Glomerular visceral epithelial cell (primary cell): ENCODE data around the gene ACYP1.

Source experiments
- DNase-seq: peaks from one replicate; pipeline ENCODE4 v3.0.0-alpha.2; 2016; ENCODE audit errors: extremely low spot score

ACYP1 gene

GRCh38 chr14:75040959-75041358, 22.9 kb downstream of the ACYP1 start:
- DNase-seq = no peak

DNA sequence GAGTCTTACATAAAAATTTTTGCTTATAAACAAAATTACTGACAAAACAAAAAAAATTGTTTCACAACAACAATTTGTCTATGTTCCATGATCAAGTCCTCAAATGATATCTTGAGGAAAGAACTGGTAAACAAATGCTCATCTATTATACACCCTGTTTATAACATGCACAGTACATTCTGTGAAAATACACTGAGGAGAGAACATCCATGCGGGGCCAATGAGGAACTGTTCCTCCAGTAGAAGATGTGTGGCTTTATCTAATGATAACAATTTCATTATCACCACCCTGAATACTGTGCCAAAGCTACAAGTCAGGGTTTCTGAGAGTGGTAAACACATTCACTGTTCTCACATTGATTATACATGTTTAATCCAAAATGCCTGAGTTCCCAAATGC, 23.3 kb downstream of the ACYP1 start:
- DNase-seq = no peak

- no peak for DNase-seq
Observed at GRCh38 chr14:75032939-75033338, 30.9 kb downstream of the ACYP1 start.

GRCh38 chr14:75030147-75030546, 33.7 kb downstream of the ACYP1 start:
- no peak for DNase-seq

DNA sequence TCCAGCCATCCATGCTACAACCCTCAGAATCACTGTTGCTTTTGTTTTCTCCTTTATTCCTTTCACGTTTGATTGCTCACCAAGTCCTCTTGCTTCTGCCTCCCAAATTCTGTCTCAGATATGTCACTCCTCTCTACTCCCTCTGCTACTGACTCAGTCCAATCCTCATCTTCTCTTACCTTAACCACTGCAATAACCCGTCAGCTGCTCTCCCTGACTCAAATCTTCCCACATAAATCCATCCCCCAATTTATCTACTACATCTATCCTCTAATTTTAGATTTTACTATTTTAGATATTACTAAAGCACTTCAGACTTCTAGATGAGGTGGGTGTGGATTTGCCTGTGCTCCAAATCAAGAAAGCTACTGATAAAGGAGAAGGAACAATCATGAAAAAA, 37.9 kb downstream of the ACYP1 start:
- no peak for DNase-seq

DNA sequence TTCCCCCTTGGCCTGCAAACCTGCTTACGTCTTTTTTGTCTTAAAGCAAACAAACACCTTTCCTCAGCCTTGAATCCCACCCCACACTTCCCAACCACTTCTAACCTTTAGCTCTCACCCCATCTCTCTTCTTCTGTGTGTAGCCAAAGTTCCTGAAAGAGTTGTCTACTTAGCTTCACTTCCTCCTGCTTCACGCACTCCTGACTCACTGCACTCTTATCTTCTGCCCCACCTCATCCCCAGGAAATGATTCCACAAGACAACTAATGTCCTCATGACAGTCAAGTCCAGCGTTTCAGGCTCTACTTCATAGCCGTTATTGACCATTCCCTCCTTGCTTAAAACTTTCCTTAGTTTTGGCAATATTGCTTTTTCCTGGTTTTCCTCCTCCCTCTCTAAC, 38.7 kb downstream of the ACYP1 start:
- DNase-seq = no peak

DNA sequence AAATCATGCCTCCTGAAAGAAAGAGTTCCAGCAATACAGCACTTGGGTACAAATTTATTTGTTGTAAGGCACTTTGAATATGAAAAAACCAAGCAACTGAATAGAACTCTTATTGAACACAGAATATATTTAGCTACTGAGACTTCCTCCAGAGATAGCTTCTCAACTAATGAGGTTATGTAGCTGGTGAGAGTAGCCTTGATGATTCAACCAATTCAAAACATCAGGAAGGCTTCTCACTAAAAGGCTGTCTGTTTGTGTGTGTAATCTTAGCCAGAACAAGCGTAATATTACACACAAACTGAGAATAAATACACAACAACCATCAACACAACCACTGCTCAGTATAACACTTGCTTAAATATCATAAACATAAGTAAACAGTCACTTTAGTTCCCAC, 40.7 kb downstream of the ACYP1 start:
- no peak for DNase-seq

GRCh38 chr14:75022655-75023054, 41.2 kb downstream of the ACYP1 start:
- peak; percentile 24 for DNase-seq

DNA sequence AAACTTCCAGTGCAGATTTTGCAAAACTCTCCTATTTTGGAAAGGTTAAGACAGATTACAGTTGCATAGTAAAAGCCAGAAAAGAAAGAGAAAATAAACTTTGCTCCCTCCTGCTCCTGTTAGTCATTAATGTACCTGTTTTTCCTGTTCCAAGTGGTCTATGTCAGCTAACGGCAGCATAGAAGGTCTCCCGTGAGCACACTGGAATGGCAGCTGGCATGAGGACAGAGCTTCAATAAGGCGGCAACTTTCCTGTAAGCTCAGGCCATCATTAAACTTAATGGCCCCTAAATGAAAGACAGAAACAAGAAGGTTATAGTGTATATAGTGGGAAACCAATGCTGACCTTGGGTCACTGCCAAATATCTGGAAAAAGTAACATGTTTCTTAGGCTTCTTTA, 45.1 kb downstream of the ACYP1 start:
- DNase-seq = no peak

- no peak for DNase-seq
Observed at GRCh38 chr14:75016815-75017214, 47.0 kb downstream of the ACYP1 start.

GRCh38 chr14:75015496-75015895, 48.3 kb downstream of the ACYP1 start:
- no peak for DNase-seq

GRCh38 chr14:75013290-75013689, 50.5 kb downstream of the ACYP1 start:
- DNase-seq = no peak

GRCh38 chr14:75011356-75011994, 52.3 kb downstream of the ACYP1 start:
- DNase-seq = peak; percentile 54

DNA sequence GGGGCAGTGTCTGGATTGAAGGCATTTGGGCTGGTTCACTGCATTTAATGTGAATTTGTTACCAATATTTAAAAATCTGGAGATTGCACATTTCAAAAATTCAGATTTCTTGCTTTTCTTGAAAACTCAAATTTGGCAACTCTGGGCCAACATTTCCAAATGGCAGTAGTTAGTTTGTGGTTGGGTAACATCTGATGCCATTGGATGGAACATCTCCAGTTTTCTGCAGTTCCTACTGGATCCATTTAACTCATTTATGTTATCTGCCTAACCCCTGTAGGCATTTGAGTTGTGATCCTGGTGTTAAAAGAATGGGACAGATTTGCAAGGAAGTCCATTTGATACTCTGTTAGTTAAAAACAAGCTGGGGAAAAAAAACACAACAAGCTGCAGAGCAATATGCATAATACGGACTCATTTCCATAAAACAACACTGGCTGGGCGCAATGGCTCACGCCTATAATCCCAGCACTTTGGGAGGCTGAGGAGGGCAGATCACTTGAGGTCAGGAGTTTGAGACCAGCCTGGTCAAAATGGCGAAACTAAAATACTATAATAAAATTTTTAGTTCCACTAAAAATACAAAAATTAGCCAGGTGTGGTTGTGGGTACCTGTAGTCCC, 53.2 kb downstream of the ACYP1 start:
- DNase-seq = no peak

DNA sequence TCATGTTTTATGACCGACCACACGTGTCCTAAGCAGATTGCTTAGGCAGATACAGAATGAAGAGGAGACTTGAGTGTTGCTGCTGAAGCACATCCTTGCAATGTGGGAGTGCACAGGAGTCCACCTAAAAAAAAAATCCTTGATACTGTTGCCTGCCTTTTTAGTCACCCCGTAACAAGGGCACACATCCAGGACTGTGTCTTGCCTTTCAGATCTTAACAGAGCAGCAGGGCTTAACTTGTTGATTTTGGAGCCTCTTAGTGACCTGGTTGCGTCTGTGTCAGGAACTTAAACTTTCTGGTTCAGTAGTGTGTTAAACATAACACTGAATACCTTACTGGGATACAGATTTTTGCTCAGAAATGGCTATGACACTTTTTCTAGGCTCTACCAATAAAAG, 54.6 kb downstream of the ACYP1 start:
- no peak for DNase-seq

- DNase-seq = no peak
Observed at GRCh38 chr14:75005357-75005756, 58.5 kb downstream of the ACYP1 start.

- no peak for DNase-seq
Observed at GRCh38 chr14:75003250-75004027, 60.4 kb downstream of the ACYP1 start.
